Transverse colon (tissue), 3 donors: ENCODE results near the gene GLI1.

Experiments
- EP300 ChIP-seq: sonication (generic); formaldehyde crosslinking; IDR thresholded peaks from one replicate; pipeline ENCODE4 v1.6.1; 2017; ENCODE audit warnings: antibody characterized with exemption, low read depth
- POLR2A ChIP-seq: fragments of 450-650 bp; IDR thresholded peaks from one replicate; pipeline ENCODE4 v1.6.1; 2016; ENCODE audit warnings: antibody characterized with exemption, mild to moderate bottlenecking, moderate library complexity
- TF ChIP-seq, protein P1 (sequence below), 5 experiments: fragments of 200-600 bp in 3 of 5; fragments of 450-650 bp in 2 of 5; sonication (generic) in 3 of 5; IDR thresholded peaks; 1 replicate in 2 of 5; 2 replicates in 3 of 5; pipeline ENCODE4 v1.5.1; 2016 to 2017; ENCODE audit warnings: antibody characterized with exemption in 5 of 5, inconsistent platforms in 3 of 5, mild to moderate bottlenecking in 2 of 5, moderate library complexity in 1 of 5

- TF ChIP-seq, protein P1, sequence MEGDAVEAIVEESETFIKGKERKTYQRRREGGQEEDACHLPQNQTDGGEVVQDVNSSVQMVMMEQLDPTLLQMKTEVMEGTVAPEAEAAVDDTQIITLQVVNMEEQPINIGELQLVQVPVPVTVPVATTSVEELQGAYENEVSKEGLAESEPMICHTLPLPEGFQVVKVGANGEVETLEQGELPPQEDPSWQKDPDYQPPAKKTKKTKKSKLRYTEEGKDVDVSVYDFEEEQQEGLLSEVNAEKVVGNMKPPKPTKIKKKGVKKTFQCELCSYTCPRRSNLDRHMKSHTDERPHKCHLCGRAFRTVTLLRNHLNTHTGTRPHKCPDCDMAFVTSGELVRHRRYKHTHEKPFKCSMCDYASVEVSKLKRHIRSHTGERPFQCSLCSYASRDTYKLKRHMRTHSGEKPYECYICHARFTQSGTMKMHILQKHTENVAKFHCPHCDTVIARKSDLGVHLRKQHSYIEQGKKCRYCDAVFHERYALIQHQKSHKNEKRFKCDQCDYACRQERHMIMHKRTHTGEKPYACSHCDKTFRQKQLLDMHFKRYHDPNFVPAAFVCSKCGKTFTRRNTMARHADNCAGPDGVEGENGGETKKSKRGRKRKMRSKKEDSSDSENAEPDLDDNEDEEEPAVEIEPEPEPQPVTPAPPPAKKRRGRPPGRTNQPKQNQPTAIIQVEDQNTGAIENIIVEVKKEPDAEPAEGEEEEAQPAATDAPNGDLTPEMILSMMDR (IDR thresholded peaks at IDR 0.05), result no peak
- TF ChIP-seq POLR2A (no peak), EP300 (no peak)
Observed at GRCh38 chr12:57472391-57472790, 12.8 kb downstream of the GLI1 start.
